ENCODE results near the gene MGARP. TPM values are rescaled to one million over a fixed set of nuclear protein-coding genes. Genes with fewer than 3 reads are reported as not detected.

Gene MGARP
- total RNA-seq, 2 donors from 2014 or later: 0.98 TPM; not detected in 1

Other genes starting within 250 kb of the MGARP start
- 10 to 100 TPM; 29.7 to 35.2 TPM for gene ELF2, start 103.0 kb downstream of the MGARP start, total RNA-seq
- 100 to 1,000 TPM in 1 of 2 donors, 10 to 100 TPM in 1; 54.2 to 106 TPM for gene NAA15, start 21.3 kb upstream of the MGARP start, total RNA-seq
- 10 to 100 TPM; 34.9 to 43.6 TPM for gene NDUFC1, start 22.3 kb upstream of the MGARP start, total RNA-seq
- gene RAB33B, start 173.9 kb upstream of the MGARP start, total RNA-seq: 1 to 10 TPM; 8.5 to 9.6 TPM